ENCODE data around the gene RAB33B.

DNA sequence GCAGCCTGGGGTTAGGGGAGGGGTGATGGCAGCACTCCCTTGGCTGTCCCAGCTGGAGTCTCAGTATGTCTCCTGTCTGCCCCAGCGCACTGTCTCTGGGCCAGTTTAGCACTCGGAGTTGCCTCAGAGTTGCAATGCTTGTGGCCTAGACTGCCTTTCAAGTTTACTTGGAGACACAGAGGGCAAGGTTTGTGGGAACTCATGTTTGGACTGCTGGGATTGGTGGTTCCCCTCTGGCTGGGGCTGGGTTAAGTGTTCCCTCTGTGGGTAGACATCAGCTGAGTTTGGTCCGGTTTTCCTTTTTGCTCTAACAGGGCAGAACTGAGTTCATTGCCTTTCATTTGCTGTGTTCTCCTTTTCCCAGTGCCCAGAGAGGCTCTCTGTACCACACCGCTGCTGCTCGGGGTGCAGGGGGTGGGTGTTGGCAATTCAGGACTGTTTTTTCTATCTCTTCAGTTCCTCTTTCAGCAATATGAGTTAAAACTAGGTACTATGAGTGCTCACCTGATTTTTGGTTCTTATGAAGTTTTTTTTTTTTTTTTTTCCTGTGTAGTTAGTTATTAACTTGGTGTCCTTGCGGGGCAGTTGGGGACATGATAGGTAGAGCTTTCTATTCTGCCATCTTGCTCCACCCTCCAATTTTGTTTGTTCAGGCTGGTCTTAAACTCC lies 17.2 kb downstream of the RAB33B start:
- TF ChIP-seq, protein P1, sequence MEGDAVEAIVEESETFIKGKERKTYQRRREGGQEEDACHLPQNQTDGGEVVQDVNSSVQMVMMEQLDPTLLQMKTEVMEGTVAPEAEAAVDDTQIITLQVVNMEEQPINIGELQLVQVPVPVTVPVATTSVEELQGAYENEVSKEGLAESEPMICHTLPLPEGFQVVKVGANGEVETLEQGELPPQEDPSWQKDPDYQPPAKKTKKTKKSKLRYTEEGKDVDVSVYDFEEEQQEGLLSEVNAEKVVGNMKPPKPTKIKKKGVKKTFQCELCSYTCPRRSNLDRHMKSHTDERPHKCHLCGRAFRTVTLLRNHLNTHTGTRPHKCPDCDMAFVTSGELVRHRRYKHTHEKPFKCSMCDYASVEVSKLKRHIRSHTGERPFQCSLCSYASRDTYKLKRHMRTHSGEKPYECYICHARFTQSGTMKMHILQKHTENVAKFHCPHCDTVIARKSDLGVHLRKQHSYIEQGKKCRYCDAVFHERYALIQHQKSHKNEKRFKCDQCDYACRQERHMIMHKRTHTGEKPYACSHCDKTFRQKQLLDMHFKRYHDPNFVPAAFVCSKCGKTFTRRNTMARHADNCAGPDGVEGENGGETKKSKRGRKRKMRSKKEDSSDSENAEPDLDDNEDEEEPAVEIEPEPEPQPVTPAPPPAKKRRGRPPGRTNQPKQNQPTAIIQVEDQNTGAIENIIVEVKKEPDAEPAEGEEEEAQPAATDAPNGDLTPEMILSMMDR (IDR thresholded peaks at IDR 0.05 in 2 of 3, conservative IDR thresholded peaks at IDR 0.05 in 1 of 3; ENCODE audit: control insufficient read depth in 2 of 3, extremely low read depth in 1 of 3, insufficient read depth in 1 of 3, low read depth in 3 of 3, low read length in 3 of 3): no peak
- no peak for TF ChIP-seq ZSCAN29 (IDR thresholded peaks at IDR 0.05)
- no peak for TF ChIP-seq MAX (IDR thresholded peaks at IDR 0.05; ENCODE audit: low read depth, low read length)
- no peak for TF ChIP-seq MYC (IDR thresholded peaks at IDR 0.05; ENCODE audit: insufficient read depth, insufficient read length, insufficient replicate concordance, low read length, severe bottlenecking)
- no peak for TF ChIP-seq ATF3 (IDR thresholded peaks at IDR 0.05; ENCODE audit: borderline replicate concordance, extremely low read depth, low read depth, low read length)
- no peak for TF ChIP-seq POLR2A (IDR thresholded peaks at IDR 0.05; ENCODE audit: low read depth, low read length)
- TF ChIP-seq YY1 (IDR thresholded peaks at IDR 0.05; ENCODE audit: low read depth, low read length): no peak
- TF ChIP-seq MXI1 (IDR thresholded peaks at IDR 0.05; ENCODE audit: low read depth, low read length): no peak
- TF ChIP-seq ZBTB40 (IDR thresholded peaks at IDR 0.05; ENCODE audit: borderline replicate concordance): no peak
- no peak for TF ChIP-seq SMC3 (IDR thresholded peaks at IDR 0.05; ENCODE audit: borderline replicate concordance, low read length)
- TF ChIP-seq RAD51 (IDR thresholded peaks at IDR 0.05): no peak
- TF ChIP-seq RFX5 (IDR thresholded peaks at IDR 0.05; ENCODE audit: low read depth, low read length): no peak

Measured in GM12878 (cell line).